NT2/D1 (cell line): ENCODE results near the gene GDAP2.
A peak's percentile ranks its signal among the peaks of the same experiment; 100 is the strongest.

Experiments used
- DNase-seq: peaks from one replicate; pipeline ENCODE4 v3.0.0-alpha.2; 2011; ENCODE audit warnings: low read depth, low spot score
- H3K27me3 ChIP-seq: 2 replicates; pipeline ENCODE4 v1.6.0; 2011; ENCODE audit warnings: mild to moderate bottlenecking; ENCODE audit not compliant: insufficient read length, insufficient read depth
- H3K36me3 ChIP-seq: 2 replicates; pipeline ENCODE4 v1.6.1; 2011; ENCODE audit warnings: mild to moderate bottlenecking, low read length, mixed read lengths; ENCODE audit not compliant: insufficient read depth, insufficient read length
- H3K4me1 ChIP-seq: 2 replicates; pipeline ENCODE4 v1.5.1; 2011; ENCODE audit not compliant: insufficient read depth, insufficient read length
- H3K4me3 ChIP-seq: 2 replicates; pipeline ENCODE4 v1.5.1; 2011; ENCODE audit warnings: low read depth; ENCODE audit not compliant: insufficient read length
- H3K9ac ChIP-seq: 2 replicates; pipeline ENCODE4 v1.6.0; 2011; ENCODE audit warnings: low read depth; ENCODE audit not compliant: insufficient read length
- H3K9me3 ChIP-seq: 2 replicates; pipeline ENCODE4 v1.5.1; 2011; ENCODE audit warnings: mild to moderate bottlenecking, low read length; ENCODE audit not compliant: insufficient read depth
- SUZ12 ChIP-seq: IDR thresholded peaks from 2 replicates; pipeline ENCODE4 v1.6.1; 2011; ENCODE audit not compliant: insufficient read length, insufficient read depth; ENCODE audit errors: extremely low read depth
- YY1 ChIP-seq: IDR thresholded peaks from 2 replicates; pipeline ENCODE4 v1.6.1; 2011; ENCODE audit not compliant: insufficient read length, insufficient read depth
- ZNF274 ChIP-seq: IDR thresholded peaks from 2 replicates; pipeline ENCODE4 v1.6.1; 2011; ENCODE audit warnings: mild to moderate bottlenecking, low read depth, low read length

The GDAP2 gene, protein sequence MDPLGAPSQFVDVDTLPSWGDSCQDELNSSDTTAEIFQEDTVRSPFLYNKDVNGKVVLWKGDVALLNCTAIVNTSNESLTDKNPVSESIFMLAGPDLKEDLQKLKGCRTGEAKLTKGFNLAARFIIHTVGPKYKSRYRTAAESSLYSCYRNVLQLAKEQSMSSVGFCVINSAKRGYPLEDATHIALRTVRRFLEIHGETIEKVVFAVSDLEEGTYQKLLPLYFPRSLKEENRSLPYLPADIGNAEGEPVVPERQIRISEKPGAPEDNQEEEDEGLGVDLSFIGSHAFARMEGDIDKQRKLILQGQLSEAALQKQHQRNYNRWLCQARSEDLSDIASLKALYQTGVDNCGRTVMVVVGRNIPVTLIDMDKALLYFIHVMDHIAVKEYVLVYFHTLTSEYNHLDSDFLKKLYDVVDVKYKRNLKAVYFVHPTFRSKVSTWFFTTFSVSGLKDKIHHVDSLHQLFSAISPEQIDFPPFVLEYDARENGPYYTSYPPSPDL

DNA sequence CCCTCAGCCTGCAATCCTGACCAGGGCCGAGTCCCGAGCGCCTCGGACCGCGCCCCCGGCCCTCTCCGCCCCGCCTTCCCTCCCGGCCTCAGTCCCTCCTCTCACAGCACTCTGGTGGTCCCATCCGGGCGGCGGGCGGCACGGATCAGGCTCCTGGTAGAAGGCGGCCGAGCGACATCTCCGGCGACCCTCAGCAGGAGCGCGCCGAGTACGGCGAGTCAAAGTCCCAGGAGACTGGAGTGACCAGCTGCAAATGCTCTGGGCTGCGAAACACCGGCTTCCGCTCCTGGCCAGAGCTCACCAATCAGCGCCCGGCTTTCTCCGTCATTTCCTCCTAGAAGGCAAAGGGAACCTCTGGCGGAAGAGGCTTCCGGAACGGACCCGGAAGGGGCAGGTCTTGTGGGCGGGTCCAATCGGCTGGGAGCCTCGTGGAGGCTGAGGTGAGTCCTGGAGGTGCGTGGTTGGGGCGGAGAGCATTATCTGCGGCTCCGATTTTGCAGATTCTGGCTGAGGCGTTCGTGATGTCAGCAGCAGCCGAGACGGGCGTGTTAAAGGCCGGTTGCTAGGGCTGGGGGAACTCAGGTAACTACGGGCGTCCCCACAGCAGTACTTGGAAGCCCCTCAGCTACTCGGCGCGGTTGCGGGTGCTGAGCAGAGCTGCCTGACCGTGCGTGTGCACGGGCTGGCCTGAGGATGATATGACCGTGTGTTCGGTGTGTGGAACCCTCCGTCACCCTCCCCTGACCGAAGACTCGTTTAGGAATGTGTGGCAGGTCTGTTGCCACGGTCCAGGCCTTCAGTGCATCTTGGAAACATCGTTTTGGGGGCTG is at the start of gene GDAP2, which contains the start of gene WDR3:
Gene GDAP2 (minus strand): TSS at position 279 of the 830 bp plus-strand sequence. CDS start 9,264 bp downstream, outside the sequence.
Gene WDR3 (plus strand): TSS at position 397 of the 830 bp plus-strand sequence. CDS start 3,581 bp downstream, outside the sequence.
- H3K36me3 ChIP-seq: peaks cover 25% of the 10 kb centered on the region

DNA sequence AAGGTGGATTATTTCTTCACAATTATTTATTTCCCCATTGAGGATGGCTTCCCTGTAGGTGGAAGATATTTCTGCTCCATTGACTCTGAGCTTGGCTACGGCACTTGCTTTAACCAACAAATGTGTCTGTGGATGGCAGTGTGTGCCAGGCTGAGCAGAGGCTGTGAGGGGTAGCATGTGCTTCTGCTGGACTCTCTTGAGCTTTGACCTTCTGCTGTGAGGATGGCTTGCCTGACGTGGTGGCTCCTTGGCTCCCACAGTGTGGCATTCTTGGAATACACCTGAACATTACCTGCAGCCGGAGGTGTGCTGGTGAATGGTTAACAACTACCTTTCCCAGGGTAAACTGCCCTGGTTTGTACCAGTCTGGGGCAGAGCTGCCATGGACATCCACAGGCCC is 47.0 kb upstream of the GDAP2 start:
- Histone ChIP-seq H3K36me3 (no peaks in the 10 kb centered on the region), H3K9me3 (no peaks in the 10 kb centered on the region), H3K9ac (no peak overlapping the region), H3K4me1 (no peaks in the 10 kb centered on the region), H3K4me3 (no peak overlapping the region), H3K27me3 (no peaks in the 10 kb centered on the region)
- no peak for DNase-seq
- no peak for TF ChIP-seq ZNF274
- no peak for TF ChIP-seq YY1
- no peak for TF ChIP-seq SUZ12

More for the DNA sequence above, at the start of gene GDAP2, which contains the start of gene WDR3:
- H3K4me1 ChIP-seq: no peaks in the 10 kb centered on the region
- peak within 1 kb of the TSS; percentile 100 for H3K4me3 ChIP-seq
- H3K9ac ChIP-seq: peak within 1 kb of the TSS; percentile 98
- peak; percentile 98 for DNase-seq
- TF ChIP-seq SUZ12 (no peak), ZNF274 (no peak), YY1 (no peak)
- H3K27me3 ChIP-seq: no peaks in the 10 kb centered on the region
- H3K9me3 ChIP-seq: no peaks in the 10 kb centered on the region

DNA sequence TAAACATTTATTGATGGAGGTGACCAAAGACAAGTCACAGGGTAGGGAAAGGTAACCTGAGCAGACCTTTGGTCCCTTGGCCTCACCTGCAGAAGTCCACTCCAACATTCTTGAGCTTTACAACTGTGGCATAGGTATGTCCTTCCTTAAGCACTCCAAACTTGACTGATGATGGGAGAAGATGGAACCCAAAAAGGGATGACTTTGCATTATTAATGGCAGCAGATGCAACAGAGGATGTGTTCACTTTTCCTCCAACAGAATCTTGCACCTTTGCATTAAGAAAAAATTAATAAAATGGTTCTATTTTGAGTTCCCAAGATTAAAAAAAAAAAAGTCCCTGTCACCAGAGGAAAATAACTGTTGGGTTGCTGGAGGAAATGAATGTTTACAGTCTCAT is 42.4 kb upstream of the GDAP2 start:
- H3K9ac ChIP-seq: no peak overlapping the region
- H3K4me3 ChIP-seq: no peak overlapping the region
- no peak for TF ChIP-seq YY1
- TF ChIP-seq SUZ12: no peak
- no peak for TF ChIP-seq ZNF274
- no peaks in the 10 kb centered on the region for H3K36me3 ChIP-seq
- no peaks in the 10 kb centered on the region for H3K27me3 ChIP-seq
- no peak for DNase-seq
- H3K4me1 ChIP-seq: no peaks in the 10 kb centered on the region
- H3K9me3 ChIP-seq: no peaks in the 10 kb centered on the region

DNA sequence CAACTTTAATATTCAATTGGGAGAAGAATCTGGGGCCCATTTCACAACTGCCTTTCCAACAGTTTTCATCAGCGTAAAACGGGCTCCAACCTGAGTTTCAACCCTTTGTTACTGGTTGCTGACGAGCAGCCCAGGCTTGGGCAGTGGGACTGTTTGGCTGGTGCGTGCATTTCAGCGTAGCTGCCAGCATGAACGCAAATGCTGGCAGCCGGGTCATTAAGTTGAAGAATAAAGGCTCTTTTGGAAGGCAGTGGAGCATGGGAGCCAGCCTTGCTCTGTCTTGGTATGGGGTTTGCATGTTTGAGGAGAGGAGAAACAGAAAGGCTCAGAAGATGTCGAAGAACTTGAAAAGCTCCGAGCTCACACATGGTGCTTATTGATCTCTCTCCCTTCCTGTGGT is 40.8 kb upstream of the GDAP2 start:
- no peaks in the 10 kb centered on the region for H3K27me3 ChIP-seq
- no peak for DNase-seq
- no peaks in the 10 kb centered on the region for H3K4me1 ChIP-seq
- H3K9me3 ChIP-seq: no peaks in the 10 kb centered on the region
- TF ChIP-seq SUZ12 (no peak), YY1 (no peak), ZNF274 (no peak)
- no peak overlapping the region for H3K9ac ChIP-seq
- H3K4me3 ChIP-seq: no peak overlapping the region
- peaks cover 4% of the 10 kb centered on the region for H3K36me3 ChIP-seq

DNA sequence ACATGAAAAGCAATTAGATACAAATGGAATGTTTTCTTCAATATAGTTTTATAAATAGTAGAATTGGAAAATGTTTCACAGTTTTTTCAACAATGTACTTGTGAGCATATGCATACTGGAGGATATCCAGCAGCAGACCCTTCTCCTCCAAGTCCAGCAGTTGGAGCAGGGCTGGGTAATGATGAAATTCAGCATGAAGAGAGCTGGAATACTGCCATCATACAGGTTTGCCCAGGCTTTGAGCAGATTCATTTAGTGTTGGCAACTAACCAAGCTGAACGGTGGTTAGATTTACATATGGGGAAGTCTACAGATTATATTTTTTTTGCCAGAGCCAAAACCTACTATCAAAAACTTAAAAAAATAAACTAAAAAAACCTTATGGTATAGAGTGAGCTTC is 38.5 kb upstream of the GDAP2 start:
- H3K36me3 ChIP-seq: peaks cover 6% of the 10 kb centered on the region
- no peak overlapping the region for H3K9ac ChIP-seq
- no peak overlapping the region for H3K4me3 ChIP-seq
- H3K27me3 ChIP-seq: no peaks in the 10 kb centered on the region
- H3K9me3 ChIP-seq: no peaks in the 10 kb centered on the region
- no peaks in the 10 kb centered on the region for H3K4me1 ChIP-seq
- TF ChIP-seq SUZ12 (no peak), ZNF274 (no peak), YY1 (no peak)
- no peak for DNase-seq

DNA sequence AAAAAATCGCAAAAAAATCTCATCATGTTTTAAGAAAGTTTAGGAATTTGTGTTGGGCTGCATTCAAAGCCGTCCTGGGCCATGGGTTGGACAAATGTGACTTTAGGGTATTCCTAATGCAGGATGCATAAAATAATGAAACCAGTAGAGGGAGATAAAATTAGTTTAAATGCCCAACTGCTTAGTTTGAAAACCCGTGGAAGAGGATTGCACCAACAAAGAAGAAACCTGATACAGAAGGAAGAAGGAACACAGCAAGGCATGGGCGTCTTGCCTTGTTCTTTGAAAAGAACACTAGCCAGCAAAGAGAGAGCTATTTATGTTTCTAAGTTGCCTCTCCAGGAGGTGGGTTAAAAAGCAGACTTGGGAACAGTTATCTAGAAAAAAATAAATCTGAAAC is 38.1 kb upstream of the GDAP2 start:
- Histone ChIP-seq H3K9me3 (no peaks in the 10 kb centered on the region), H3K27me3 (no peaks in the 10 kb centered on the region), H3K9ac (no peak overlapping the region), H3K4me1 (no peaks in the 10 kb centered on the region), H3K4me3 (no peak overlapping the region), H3K36me3 (peaks cover 10% of the 10 kb centered on the region)
- DNase-seq: no peak
- TF ChIP-seq ZNF274 (no peak), SUZ12 (no peak), YY1 (no peak)
